ENCODE results near the gene DDX17. TPM values are rescaled to one million over a fixed set of nuclear protein-coding genes. Genes with fewer than 3 reads are reported as not detected.

Gene DDX17
- total RNA-seq, 3 donors from 2014 or later (not counting 1 experiment from before 2014, with no cell fraction given) = 571 to 752 (median 578) TPM

DNA sequence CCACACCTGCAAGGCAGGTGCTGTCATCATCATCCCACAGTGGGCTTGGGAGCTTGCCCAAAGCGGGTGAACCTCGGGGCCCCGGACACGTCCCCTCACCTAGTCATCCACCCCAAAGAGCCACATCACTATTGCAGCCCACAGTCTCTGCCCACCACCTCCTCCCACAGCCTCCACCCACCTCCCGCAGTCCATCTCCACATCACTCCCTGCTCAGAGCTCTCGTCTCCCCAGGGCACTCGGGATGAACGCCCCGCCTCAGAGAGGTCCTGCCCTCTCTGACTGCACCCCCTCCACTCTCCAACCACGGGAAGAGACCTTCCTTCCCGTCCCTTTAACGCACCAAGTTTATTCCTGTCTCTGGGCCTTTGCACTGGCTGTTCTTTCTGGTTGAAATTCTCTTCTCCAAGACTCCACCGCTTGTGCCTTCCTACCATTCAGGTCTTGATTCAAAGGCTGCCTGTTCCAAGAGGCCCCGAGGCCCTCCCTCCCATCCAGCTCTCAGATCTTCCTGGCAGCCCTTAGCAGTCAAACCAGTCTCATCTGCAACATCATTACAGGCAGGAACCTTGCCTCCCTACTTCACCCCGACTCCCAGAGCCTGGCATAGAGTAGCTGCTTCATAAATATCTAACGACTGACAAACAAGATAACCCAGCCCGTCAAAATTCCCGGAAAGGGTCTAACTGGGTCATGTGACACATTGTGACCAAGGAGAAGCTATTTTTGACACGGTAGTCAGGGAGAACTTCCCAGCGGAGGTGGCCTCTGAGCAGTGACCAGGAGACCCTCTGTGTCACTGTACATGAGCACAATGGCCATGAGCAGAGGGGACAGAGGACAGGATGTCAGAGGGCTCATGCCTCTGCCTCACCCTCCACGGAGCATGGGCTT lies 62.2 kb downstream of the DDX17 start:
- intact Hi-C loops (cut with micrococcal nuclease) = no loop called here
- TF ChIP-seq CTCF (IDR thresholded peaks at IDR 0.05) = no peak
- Histone ChIP-seq H3K27ac (ENCODE audit: low read length) (no peak overlapping the region), H3K9me3 (ENCODE audit: control insufficient read depth, insufficient read depth, low read length) (no peaks in the 10 kb centered on the region), H3K4me1 (ENCODE audit: control insufficient read depth, insufficient read depth, low read length) (no peaks in the 10 kb centered on the region), H3K27me3 (ENCODE audit: control insufficient read depth, insufficient read depth, low read length) (no peaks in the 10 kb centered on the region), H3K36me3 (ENCODE audit: control insufficient read depth, insufficient read depth, low read length) (no peaks in the 10 kb centered on the region), H3K4me3 (ENCODE audit: low read length) (no peak overlapping the region)
- Mint-ChIP-seq H3K4me1 (no peaks in the 10 kb centered on the region), H3K4me3 (no peak overlapping the region), H3K27me3 (ENCODE audit: low read depth in 2 of 2) (peaks cover 0 to 21% of the 10 kb centered on the region in 2 donors), H3K9me3 (no peaks in the 10 kb centered on the region), H3K36me3 (no peaks in the 10 kb centered on the region), H3K27ac (no peak overlapping the region)
- 74% methylated on average over 21 of the region's 21 CpGs for WGBS (ENCODE audit: insufficient coverage)
- ATAC-seq = no peak
- DNase-seq = no peak

DNA sequence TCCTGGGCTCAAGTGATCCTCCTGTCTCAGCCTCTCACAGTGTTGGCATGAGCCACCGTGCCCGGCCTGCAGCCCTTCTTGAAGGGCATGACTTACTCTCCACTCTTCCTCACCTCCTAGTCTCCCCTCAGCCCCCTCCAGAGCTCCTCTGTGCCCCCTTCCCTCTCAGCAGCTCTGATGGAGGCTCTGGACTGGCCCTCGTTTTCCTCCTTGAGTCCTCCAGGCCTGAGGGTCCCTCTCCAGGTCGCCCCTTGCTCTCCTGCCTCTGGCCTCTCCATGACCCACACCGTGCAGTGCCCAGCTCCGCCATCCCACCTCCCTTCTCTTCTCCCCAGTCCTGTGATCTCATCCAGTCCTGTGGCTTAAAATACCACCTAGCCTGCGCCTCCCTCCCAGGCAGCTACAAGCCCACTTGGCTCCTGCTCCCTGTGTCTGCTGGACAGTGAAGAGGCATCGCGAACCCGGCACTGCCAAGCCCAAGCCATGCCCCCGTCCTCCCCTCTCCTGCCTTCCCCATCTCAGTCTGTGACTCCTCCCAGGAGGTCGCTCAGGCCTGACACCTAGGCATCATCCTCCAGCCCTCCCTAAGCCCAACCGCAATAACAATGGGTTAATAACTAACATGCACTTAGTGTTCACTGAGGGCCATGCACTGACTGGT lies 63.0 kb downstream of the DDX17 start:
- no peaks in the 10 kb centered on the region for H3K9me3 ChIP-seq (ENCODE audit: control insufficient read depth, insufficient read depth, low read length)
- no peaks in the 10 kb centered on the region for H3K9me3 Mint-ChIP-seq
- no peak overlapping the region for H3K27ac Mint-ChIP-seq
- no peaks in the 10 kb centered on the region for H3K4me1 Mint-ChIP-seq
- intact Hi-C loops (cut with micrococcal nuclease) = no loop called here
- no peaks in the 10 kb centered on the region for H3K36me3 Mint-ChIP-seq
- H3K4me1 ChIP-seq (ENCODE audit: control insufficient read depth, insufficient read depth, low read length) = no peaks in the 10 kb centered on the region
- DNase-seq (no peak), ATAC-seq (no peak)
- WGBS (ENCODE audit: insufficient coverage) = 84% methylated on average over 13 of the region's 13 CpGs
- peaks cover 0 to 21% of the 10 kb centered on the region in 2 donors for H3K27me3 Mint-ChIP-seq (ENCODE audit: low read depth in 2 of 2)
- no peak overlapping the region for H3K27ac ChIP-seq (ENCODE audit: low read length)
- TF ChIP-seq CTCF (IDR thresholded peaks at IDR 0.05) = no peak
- no peak overlapping the region for H3K4me3 Mint-ChIP-seq
- H3K36me3 ChIP-seq (ENCODE audit: control insufficient read depth, insufficient read depth, low read length) = no peaks in the 10 kb centered on the region
- no peaks in the 10 kb centered on the region for H3K27me3 ChIP-seq (ENCODE audit: control insufficient read depth, insufficient read depth, low read length)
- H3K4me3 ChIP-seq (ENCODE audit: low read length) = no peak overlapping the region

GRCh38 chr22:38441620-38442287 lies 64.4 kb downstream of the DDX17 start:
- no peak for TF ChIP-seq CTCF (IDR thresholded peaks at IDR 0.05)
- H3K27ac Mint-ChIP-seq = no peak overlapping the region
- 84% methylated on average over 16 of the region's 16 CpGs for WGBS (ENCODE audit: insufficient coverage)
- no peak for ATAC-seq
- no peak overlapping the region for H3K4me3 Mint-ChIP-seq
- Histone ChIP-seq H3K4me3 (ENCODE audit: low read length) (no peak overlapping the region), H3K27ac (ENCODE audit: low read length) (no peak overlapping the region), H3K9me3 (ENCODE audit: control insufficient read depth, insufficient read depth, low read length) (no peaks in the 10 kb centered on the region), H3K27me3 (ENCODE audit: control insufficient read depth, insufficient read depth, low read length) (no peaks in the 10 kb centered on the region), H3K36me3 (ENCODE audit: control insufficient read depth, insufficient read depth, low read length) (no peaks in the 10 kb centered on the region), H3K4me1 (ENCODE audit: control insufficient read depth, insufficient read depth, low read length) (no peaks in the 10 kb centered on the region)
- H3K9me3 Mint-ChIP-seq = no peaks in the 10 kb centered on the region
- intact Hi-C loops (cut with micrococcal nuclease) = no loop called here
- no peak for DNase-seq
- H3K36me3 Mint-ChIP-seq = no peaks in the 10 kb centered on the region
- no peaks in the 10 kb centered on the region for H3K4me1 Mint-ChIP-seq
- H3K27me3 Mint-ChIP-seq (ENCODE audit: low read depth in 2 of 2) = peaks cover 0 to 21% of the 10 kb centered on the region in 2 donors
